ENCODE data around the gene RBM47. TPM values are rescaled to one million over a fixed set of nuclear protein-coding genes. Genes with fewer than 3 reads are reported as not detected.

Gene RBM47
- total RNA-seq, 1 donor from 2014 or later: 21.0 TPM

- intact Hi-C loops (cut with DNase I): no loop called here
- no peak for DNase-seq (ENCODE audit: low spot score)
- ATAC-seq: no peak
Measured at GRCh38 chr4:40627540-40627939, 2.1 kb downstream of the RBM47 start.

GRCh38 chr4:40626183-40626990, 3.3 kb downstream of the RBM47 start:
- DNase-seq (ENCODE audit: low spot score) (no peak), ATAC-seq (no peak)
- intact Hi-C loops (cut with DNase I): no loop called here

- intact Hi-C loops (cut with DNase I): no loop called here
- DNase-seq (ENCODE audit: low spot score) (no peak), ATAC-seq (no peak)
Measured at GRCh38 chr4:40623707-40624106, 6.0 kb downstream of the RBM47 start.

GRCh38 chr4:40622913-40623312, 6.8 kb downstream of the RBM47 start:
- no peak for ATAC-seq
- DNase-seq (ENCODE audit: low spot score): no peak
- intact Hi-C loops (cut with DNase I): no loop called here

- intact Hi-C loops (cut with DNase I): no loop called here
- ATAC-seq (peak; percentile 93), DNase-seq (ENCODE audit: low spot score) (peak; percentile 83)
Measured at GRCh38 chr4:40621592-40622512, 7.8 kb downstream of the RBM47 start.

- intact Hi-C loops (cut with DNase I): no loop called here
- ATAC-seq (no peak), DNase-seq (ENCODE audit: low spot score) (no peak)
Measured at GRCh38 chr4:40621229-40621591, 8.5 kb downstream of the RBM47 start.

- intact Hi-C loops (cut with DNase I): loop anchor here (1.0 kb wide), 1 partner anchor 41 kb away; no protein-coding TSS in a partner anchor
- ATAC-seq (no peak), DNase-seq (ENCODE audit: low spot score) (no peak)
Measured at GRCh38 chr4:40619600-40619999, 10.1 kb downstream of the RBM47 start.

- no peak for ATAC-seq
- intact Hi-C loops (cut with DNase I): no loop called here
- DNase-seq (ENCODE audit: low spot score): no peak
Measured at GRCh38 chr4:40617872-40618271, 11.8 kb downstream of the RBM47 start.

GRCh38 chr4:40614031-40614430, 15.6 kb downstream of the RBM47 start:
- DNase-seq (ENCODE audit: low spot score): no peak
- ATAC-seq: no peak
- intact Hi-C loops (cut with DNase I): no loop called here

GRCh38 chr4:40613456-40613855, 16.2 kb downstream of the RBM47 start:
- intact Hi-C loops (cut with DNase I): no loop called here

GRCh38 chr4:40612831-40613230, 16.8 kb downstream of the RBM47 start:
- DNase-seq (ENCODE audit: low spot score) (no peak), ATAC-seq (no peak)
- intact Hi-C loops (cut with DNase I): no loop called here

More at GRCh38 chr4:40613456-40613855, 16.2 kb downstream of the RBM47 start:
- DNase-seq (ENCODE audit: low spot score): no peak
- ATAC-seq: no peak

- intact Hi-C loops (cut with DNase I): no loop called here
- ATAC-seq (no peak), DNase-seq (ENCODE audit: low spot score) (no peak)
Measured at GRCh38 chr4:40612283-40612682, 17.4 kb downstream of the RBM47 start.

- DNase-seq (ENCODE audit: low spot score): no peak
- intact Hi-C loops (cut with DNase I): no loop called here
- ATAC-seq: no peak
Measured at GRCh38 chr4:40608628-40609027, 21.0 kb downstream of the RBM47 start.

GRCh38 chr4:40607221-40607620, 22.4 kb downstream of the RBM47 start:
- DNase-seq (ENCODE audit: low spot score) (no peak), ATAC-seq (no peak)
- intact Hi-C loops (cut with DNase I): no loop called here

- ATAC-seq: no peak
- intact Hi-C loops (cut with DNase I): no loop called here
Measured at GRCh38 chr4:40606239-40606767, 23.4 kb downstream of the RBM47 start.

GRCh38 chr4:40603281-40603680, 26.4 kb downstream of the RBM47 start:
- ATAC-seq: no peak
- intact Hi-C loops (cut with DNase I): no loop called here
- no peak for DNase-seq (ENCODE audit: low spot score)

More at GRCh38 chr4:40606239-40606767, 23.4 kb downstream of the RBM47 start:
- DNase-seq (ENCODE audit: low spot score): no peak

- intact Hi-C loops (cut with DNase I): no loop called here
- no peak for ATAC-seq
- DNase-seq (ENCODE audit: low spot score): no peak
Measured at GRCh38 chr4:40601641-40602040, 28.0 kb downstream of the RBM47 start.

- ATAC-seq (peak; percentile 51), DNase-seq (ENCODE audit: low spot score) (no peak)
- intact Hi-C loops (cut with DNase I): no loop called here
Measured at GRCh38 chr4:40600850-40601249, 28.8 kb downstream of the RBM47 start.

- intact Hi-C loops (cut with DNase I): no loop called here
- ATAC-seq (no peak), DNase-seq (ENCODE audit: low spot score) (peak; percentile 25)
Measured at GRCh38 chr4:40599431-40599830, 30.2 kb downstream of the RBM47 start.

GRCh38 chr4:40596522-40596921, 33.1 kb downstream of the RBM47 start:
- DNase-seq (ENCODE audit: low spot score): no peak
- ATAC-seq: no peak
- intact Hi-C loops (cut with DNase I): no loop called here

Data from sciatic nerve (tissue), 2 donors.